Osteocyte (in vitro differentiated cells): ENCODE data around the gene R3HDM1. TPM values are rescaled to one million over a fixed set of nuclear protein-coding genes. Genes with fewer than 3 reads are reported as not detected.

Experiments
- DNase-seq: peaks from one replicate; pipeline ENCODE4 v3.0.0; 2021; ENCODE audit warnings: mixed read lengths; ENCODE audit not compliant: unreplicated experiment; ENCODE audit errors: extremely low spot score
- H3K27ac Mint-ChIP-seq: one replicate; pipeline ENCODE4 v1.8.0; 2021; ENCODE audit warnings: mild to moderate bottlenecking, mixed read lengths; ENCODE audit not compliant: unreplicated experiment
- H3K27me3 Mint-ChIP-seq: one replicate; pipeline ENCODE4 v1.8.0; 2021; ENCODE audit warnings: mixed read lengths; ENCODE audit not compliant: unreplicated experiment
- H3K36me3 Mint-ChIP-seq: one replicate; pipeline ENCODE4 v1.8.0; 2021; ENCODE audit warnings: mixed read lengths; ENCODE audit not compliant: unreplicated experiment
- H3K4me1 Mint-ChIP-seq: one replicate; pipeline ENCODE4 v1.8.0; 2021; ENCODE audit warnings: mixed read lengths; ENCODE audit not compliant: unreplicated experiment
- H3K4me3 Mint-ChIP-seq: one replicate; pipeline ENCODE4 v1.8.0; 2021; ENCODE audit warnings: mild to moderate bottlenecking, moderate library complexity, mixed read lengths; ENCODE audit not compliant: unreplicated experiment
- H3K9me3 Mint-ChIP-seq: one replicate; pipeline ENCODE4 v1.8.0; 2021; ENCODE audit warnings: mixed read lengths; ENCODE audit not compliant: unreplicated experiment
- CTCF ChIP-seq: fragments of 200-600 bp; sonication (generic); IDR thresholded peaks from 2 replicates; pipeline ENCODE4 v1.5.0; 2021; ENCODE audit warnings: antibody characterized with exemption, mild to moderate bottlenecking, moderate library complexity
- total RNA-seq: library from RNA; stranded (reverse); gene quantifications from 2 replicates; pipeline ENCODE4 v1.2.1, GENCODE V29; 2021

Gene R3HDM1
- total RNA-seq, 1 donor from 2014 or later = 35.0 TPM

- no peaks in the 10 kb centered on the region for H3K9me3 Mint-ChIP-seq
Measured at GRCh38 chr2:135676031-135676430, 144.7 kb downstream of the R3HDM1 start.

GRCh38 chr2:135679125-135679524, 147.8 kb downstream of the R3HDM1 start:
- Mint-ChIP-seq H3K27ac (no peak overlapping the region), H3K36me3 (peaks cover 26% of the 10 kb centered on the region), H3K4me3 (no peak overlapping the region), H3K27me3 (no peaks in the 10 kb centered on the region), H3K9me3 (no peaks in the 10 kb centered on the region), H3K4me1 (no peaks in the 10 kb centered on the region)
- DNase-seq = no peak
- TF ChIP-seq CTCF = no peak

More at GRCh38 chr2:135676031-135676430, 144.7 kb downstream of the R3HDM1 start:
- TF ChIP-seq CTCF = no peak
- H3K4me3 Mint-ChIP-seq = no peak overlapping the region
- peaks cover 24% of the 10 kb centered on the region for H3K36me3 Mint-ChIP-seq
- H3K27ac Mint-ChIP-seq = no peak overlapping the region
- H3K4me1 Mint-ChIP-seq = no peaks in the 10 kb centered on the region
- no peaks in the 10 kb centered on the region for H3K27me3 Mint-ChIP-seq
- DNase-seq = no peak

DNA sequence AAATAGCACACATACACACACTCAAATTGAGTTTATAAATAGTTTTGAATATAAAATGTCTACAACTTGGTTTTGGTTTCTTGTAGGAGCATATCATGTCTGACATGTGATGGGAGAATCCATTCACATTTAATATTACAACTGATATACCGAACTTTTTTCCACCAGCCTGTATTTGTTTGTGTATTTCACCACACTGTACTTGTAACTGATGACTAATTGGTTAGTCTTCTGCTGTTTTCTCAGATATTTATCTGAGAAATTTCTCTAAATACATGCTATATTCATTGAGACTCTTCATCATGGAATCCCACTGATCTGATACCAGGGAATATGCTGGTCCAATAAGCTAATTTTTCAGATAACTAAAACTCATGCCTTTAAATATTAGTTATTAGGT, 154.1 kb downstream of the R3HDM1 start:
- H3K4me3 Mint-ChIP-seq = no peak overlapping the region
- H3K27ac Mint-ChIP-seq = no peak overlapping the region
- H3K36me3 Mint-ChIP-seq = peaks cover 27% of the 10 kb centered on the region
- peaks cover 2% of the 10 kb centered on the region for H3K4me1 Mint-ChIP-seq
- no peaks in the 10 kb centered on the region for H3K27me3 Mint-ChIP-seq
- no peak for DNase-seq
- TF ChIP-seq CTCF = no peak
- H3K9me3 Mint-ChIP-seq = no peaks in the 10 kb centered on the region

DNA sequence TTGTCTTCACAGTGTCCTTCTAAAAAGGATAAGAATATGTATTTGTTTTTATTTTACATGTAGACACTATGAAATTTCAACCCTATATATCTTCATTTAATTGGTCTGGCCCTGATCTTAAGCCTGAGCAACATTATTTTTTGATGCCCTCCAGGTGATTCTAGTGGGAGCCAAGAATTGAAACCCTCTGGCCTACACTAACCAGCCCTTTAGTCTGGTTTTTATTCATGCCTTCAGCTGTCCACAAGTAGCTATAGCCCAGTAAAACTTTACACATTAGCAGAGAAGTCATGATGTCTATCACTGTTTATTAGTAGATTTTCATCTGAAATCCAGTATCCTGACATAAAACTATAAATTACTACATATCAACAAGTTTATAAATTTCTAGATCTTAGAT, 157.7 kb downstream of the R3HDM1 start:
- H3K36me3 Mint-ChIP-seq = peaks cover 12% of the 10 kb centered on the region
- H3K9me3 Mint-ChIP-seq = no peaks in the 10 kb centered on the region
- no peak for DNase-seq
- peaks cover 2% of the 10 kb centered on the region for H3K4me1 Mint-ChIP-seq
- H3K4me3 Mint-ChIP-seq = no peak overlapping the region
- H3K27ac Mint-ChIP-seq = no peak overlapping the region
- TF ChIP-seq CTCF = no peak
- H3K27me3 Mint-ChIP-seq = no peaks in the 10 kb centered on the region

DNA sequence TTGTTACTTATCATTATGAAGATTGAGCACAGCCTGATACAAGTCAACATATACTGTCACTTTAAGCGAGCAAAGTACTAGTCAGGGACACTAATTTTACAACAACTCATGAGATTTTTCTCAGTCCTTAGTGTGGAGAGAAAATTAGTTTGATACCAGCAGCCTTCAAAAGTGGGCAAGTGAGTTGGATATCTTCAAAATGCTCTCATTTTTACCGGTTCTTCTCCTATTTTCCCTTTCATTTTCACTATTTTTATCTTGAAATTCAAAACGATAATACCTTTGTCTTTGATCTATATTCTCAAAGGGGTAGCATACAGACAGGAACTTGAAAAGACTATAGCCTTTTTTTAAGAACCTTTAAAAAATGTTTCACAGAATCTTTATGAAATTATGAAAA, 158.4 kb downstream of the R3HDM1 start:
- no peak for DNase-seq
- Mint-ChIP-seq H3K27ac (no peak overlapping the region), H3K36me3 (peaks cover 12% of the 10 kb centered on the region), H3K9me3 (no peaks in the 10 kb centered on the region), H3K4me3 (no peak overlapping the region), H3K27me3 (no peaks in the 10 kb centered on the region), H3K4me1 (peaks cover 2% of the 10 kb centered on the region)
- no peak for TF ChIP-seq CTCF
